IPS DF 4.7 (cell line): ENCODE measurements around the gene PER3.
A peak's percentile ranks its signal among the peaks of the same experiment; 100 is the strongest.

Experiments
- DNase-seq: peaks from one replicate; pipeline ENCODE4 v3.0.0-alpha.2; 2013; ENCODE audit warnings: low spot score; ENCODE audit errors: extremely low read depth

Gene PER3

DNA sequence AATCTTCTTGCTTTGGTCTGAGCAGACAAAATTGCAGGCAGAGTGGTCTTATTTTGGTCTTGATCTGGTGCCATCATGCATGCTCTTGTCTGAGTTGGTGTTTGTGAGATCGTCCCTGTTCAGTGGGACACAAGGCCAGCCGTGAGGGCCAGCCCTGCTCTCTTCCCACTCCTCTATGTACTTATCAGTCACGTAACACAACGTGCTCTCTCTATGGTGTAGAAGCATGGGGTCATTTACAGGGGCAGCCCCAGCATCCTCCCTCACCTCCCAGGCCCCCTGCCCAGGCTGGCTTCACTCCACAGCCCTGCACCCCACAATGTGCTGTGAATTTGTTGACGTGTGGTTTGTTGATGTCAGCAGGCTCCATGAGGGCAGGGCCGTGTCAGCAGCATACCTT is 87.0 kb downstream of the PER3 start:
- no peak for DNase-seq

DNA sequence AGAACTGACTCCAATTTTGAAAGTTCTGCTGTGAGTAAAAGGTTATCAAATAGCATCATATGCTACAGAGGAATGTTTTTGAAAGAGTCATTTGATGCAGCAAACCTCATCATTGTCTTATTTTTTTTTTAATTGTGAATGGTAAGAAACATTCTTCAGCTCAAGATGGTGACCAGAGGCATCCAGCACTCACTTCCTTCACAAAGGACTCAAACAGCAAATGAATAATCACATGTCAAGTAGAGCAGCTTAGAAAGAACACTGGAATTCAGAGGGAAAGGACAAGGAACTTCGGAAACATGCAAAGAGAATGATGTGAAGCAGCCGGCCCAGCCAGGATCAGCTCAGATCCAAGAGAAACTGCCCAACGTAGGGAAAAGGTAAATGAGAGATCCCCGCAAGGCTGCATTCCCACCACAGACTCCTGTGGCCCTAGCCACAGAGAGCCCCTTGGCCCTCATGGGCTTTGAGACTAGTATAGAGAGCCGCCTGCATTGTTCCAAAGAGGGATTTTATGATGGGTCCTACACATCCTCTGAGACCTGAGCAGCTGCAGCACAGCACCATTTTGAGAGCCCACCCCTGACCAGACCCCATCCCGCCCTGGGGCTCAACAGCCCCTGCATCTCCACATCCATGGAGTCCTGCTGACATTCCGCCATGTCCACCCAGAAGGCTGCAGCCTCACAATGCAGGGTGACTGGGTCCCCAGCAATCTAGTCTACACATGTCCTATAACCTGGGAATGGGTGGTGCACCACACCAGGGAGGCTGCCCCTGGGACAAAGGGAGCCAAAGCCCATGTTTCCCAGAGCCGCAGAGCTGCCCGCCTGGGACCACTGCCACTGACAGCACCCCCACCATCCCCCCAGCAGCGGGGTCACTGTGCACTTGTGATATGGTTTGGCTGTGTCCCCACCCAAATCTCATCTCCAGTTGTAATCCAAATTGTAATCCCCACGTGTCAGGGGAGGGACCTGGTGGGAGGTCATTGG is 90.0 kb downstream of the PER3 start:
- no peak for DNase-seq

DNA sequence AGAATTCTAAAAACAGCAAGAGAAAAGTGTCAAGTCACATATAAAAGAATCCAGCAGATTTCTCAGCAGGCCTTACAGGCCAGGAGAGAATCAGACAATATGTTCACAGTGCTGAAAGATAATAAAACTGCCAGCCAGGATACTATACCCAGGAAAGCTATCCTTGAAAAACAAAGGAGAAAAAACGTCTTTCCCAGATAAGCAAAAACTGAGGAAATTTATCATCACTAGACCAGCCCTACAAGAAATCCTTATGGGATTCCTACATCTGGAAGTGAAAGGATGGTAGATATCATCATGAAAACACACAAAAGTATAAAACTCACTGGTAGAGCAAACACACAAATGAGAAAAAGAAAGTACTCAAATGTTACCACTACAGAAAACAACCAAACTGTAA is 93.9 kb downstream of the PER3 start:
- no peak for DNase-seq

DNA sequence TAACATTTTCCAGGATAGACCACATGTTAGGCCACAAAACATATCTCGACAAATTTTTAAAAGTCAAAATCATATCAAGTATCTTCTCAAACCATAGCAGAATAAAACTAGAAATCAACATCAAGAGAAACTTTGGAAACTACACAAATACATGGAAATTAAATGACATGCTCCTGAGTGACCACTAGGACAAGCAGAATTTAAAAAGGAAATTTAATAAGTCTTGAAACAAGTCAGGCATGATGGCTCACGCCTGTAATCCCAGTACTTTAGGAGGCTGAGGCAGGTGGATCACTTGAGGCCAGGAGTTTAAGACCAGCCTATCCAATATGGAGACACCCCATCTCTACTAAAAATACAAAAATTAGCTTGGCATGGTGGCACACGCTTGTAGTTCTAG is 95.1 kb downstream of the PER3 start:
- DNase-seq, result no peak

DNA sequence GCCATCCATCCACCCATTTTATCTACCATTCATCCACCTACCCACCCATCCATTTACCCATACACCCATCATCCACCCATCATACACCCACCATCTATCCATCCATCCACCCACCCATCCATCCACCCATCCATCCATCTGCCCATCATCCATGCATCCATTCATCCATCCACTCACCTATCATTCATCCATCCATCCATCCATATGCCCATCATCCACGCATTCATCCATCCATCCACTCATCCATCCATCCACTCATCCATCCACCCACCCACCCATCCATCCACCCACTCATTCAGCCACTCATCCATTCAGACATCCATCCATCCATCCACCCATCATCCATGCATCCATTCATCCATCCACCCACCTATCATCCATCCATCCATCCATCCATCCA is 100.7 kb downstream of the PER3 start:
- no peak for DNase-seq

DNA sequence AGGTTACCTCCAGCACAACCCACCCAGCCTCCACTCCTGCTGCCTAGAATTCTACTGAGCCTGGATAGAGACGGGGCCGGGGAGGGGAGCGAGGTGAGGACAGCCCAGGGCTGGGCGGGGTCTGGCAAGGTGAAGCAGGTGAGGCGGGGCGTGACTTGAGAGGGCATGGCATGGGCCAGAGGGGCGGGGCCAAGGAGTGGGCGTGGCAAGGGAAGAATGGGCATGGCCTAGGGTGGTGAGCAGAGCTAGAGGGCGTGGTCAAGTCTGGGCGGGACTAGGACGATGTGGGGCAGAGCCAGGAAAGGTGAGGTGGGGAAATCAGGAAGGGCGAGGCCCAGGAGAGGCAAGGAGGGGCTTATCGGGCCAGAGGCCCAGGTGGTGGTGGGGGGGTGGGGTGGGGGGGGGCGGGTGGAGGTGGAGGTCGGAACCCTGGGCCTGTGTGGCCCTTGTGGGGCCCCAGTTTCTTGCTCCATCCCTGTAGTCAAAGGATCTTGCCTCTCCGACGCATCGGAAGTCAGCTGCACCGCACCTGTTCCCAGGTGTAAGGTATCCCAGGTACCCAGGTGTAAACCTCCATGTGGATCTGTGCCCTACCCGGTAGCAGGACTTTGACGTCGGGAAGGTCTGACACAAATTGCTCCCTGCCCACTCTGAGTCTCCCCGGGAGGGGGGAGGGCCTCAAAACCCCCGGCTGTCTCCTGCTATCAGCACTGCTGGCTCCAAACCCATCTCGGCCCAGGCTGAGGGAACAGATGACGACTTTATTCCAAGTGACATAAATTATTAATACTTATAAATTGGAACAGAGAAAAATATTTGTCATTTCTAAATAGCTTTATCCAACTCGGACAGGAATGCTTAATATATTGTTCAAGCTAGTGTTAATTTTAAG is 101.7 kb downstream of the PER3 start:
- DNase-seq, result peak; percentile 89

DNA sequence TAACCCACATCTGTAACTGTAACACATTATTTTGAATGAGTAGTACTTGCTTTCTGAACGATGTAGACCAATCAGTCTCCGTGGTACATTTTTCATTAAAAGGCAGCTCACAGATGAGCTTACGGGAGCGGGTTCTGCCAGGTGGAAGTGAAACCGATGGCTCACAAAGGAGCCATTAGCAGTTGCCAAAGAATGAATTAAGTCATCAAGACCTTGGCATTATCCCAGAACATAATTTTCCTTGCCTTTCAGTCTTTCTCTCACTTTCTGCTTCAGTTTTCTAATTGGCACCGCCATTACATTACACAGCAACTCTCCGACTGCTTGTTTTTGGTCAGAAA is 102.3 kb downstream of the PER3 start:
- DNase-seq, result no peak

DNA sequence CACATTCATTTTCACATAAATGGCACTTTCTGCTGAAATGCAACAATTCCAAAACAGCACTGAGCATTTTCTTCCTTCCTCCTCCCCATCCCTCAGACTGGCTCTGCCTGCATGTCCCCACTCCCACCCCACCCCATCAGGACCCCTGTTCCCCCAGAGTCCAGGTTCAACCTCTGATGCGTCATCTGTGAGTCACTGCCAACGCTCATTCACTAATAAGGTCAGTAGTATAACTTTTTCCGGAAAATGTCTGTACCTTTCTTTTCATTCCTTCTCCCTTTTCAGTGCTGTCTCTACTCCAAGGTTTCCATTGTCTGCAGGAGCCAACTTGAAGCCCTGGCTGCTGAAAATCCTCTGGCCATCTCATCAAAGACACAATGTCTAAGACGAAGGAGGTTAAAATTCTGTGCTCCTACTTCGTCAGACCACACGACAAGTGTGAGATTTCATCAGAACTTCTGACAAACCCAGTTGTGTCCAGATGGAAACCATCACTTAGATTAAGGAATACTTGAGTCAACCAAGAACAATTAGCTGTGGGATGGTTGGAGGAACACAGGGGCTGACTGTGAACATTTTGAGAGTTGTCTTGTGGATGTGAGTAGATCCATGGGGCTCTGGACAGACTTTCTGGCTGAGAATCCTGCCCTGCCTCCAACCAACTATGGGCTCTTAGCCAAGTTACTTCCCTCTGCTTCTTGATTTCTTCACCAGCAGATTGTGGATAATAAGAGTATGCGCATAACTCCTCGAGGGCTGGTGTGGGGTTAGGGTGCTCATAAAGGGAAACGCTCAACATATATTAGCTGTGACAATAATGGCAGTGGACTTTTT is 104.4 kb downstream of the PER3 start:
- no peak for DNase-seq

DNA sequence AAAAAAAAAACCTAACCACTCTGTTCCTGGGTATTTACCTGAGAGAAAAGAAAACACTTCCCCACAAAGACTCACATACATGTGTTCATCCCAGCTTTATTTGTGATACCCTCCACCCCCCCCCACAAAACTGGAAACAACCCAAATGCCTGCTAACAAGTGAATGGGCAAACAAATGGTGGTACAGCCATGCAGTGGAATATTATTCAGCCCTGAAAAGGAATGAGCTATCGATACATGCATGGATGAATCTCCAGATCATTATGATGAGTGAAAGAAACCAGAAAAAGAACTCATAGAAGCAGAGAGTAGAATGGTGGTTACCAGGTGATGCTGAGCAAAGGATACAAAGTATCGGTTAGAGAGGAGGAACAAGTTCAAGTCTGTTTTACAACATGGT is 106.8 kb downstream of the PER3 start:
- no peak for DNase-seq

DNA sequence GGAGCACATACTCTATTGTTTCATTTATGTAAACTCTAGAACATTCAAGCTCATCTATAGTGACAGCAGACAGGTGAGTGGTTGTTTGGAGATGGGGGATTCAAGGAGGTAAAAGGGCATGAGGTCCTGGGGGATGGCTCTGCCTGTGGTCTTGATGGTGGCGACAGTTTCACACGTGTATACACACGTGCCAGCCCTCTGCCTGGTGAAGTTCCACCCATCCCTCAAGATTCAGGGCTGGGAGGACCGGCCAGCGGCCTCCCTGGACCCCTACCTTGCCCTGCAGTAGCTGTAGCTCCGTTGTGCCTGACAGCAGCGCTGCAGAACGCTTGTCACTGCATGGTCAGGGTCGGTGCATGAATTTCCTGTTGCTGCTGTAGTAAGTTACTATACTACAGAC is 107.7 kb downstream of the PER3 start:
- DNase-seq, result no peak

DNA sequence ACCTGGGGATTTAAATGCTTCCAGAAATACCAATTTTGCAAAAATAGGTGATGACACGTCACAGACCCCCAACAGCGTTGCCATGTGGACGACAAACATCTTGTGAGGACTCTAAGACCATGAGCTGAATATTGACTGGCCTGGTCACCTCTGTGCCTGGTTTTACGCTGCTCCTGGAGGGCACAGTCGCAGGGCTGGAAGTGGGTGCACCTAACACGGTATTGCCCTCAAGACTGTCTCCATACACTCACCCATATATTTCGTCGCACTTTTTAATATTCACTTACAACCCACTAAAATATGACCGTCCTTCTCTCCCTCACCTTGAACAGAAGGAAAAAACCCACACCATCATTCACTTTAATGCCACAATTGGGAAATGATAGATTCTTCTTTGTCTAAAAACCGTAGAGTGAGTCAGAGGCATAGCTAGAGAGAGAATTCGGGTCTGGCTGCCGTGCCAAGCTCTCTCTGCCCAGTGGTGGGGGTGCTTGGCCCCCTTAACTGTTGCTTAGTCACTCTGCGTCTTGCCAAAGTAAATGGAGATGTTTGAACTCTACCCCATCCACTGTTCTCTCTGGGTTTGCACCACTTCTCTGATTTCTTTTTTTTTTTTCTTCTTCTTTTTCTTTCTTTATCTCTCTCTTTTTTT is 109.6 kb downstream of the PER3 start:
- no peak for DNase-seq
